ENCODE measurements around the gene SMIM24.
"Not testable (repeated sequence)": the region's sequence is repeated elsewhere in the genome, so short reads cannot be mapped to it uniquely, and the experiment has no call there.

SMIM24 gene

GRCh38 chr19:3514930-3515329 lies 34.6 kb upstream of the SMIM24 start:
- DNase-seq (ENCODE audit: low read depth, low spot score) = no peak

GRCh38 chr19:3513229-3514140 lies 33.2 kb upstream of the SMIM24 start:
- no peak for DNase-seq (ENCODE audit: low read depth, low spot score)

- no peak for DNase-seq (ENCODE audit: low read depth, low spot score)
Measured at GRCh38 chr19:3512562-3513228, 32.4 kb upstream of the SMIM24 start.

GRCh38 chr19:3511506-3512251 lies 31.4 kb upstream of the SMIM24 start:
- DNase-seq (ENCODE audit: low read depth, low spot score) = no peak

- DNase-seq (ENCODE audit: low read depth, low spot score) = no peak
Measured at GRCh38 chr19:3510727-3511126, 30.4 kb upstream of the SMIM24 start.

- no peak for DNase-seq (ENCODE audit: low read depth, low spot score)
Measured at GRCh38 chr19:3509566-3509989, 29.3 kb upstream of the SMIM24 start.

- DNase-seq (ENCODE audit: low read depth, low spot score) = no peak
Measured at GRCh38 chr19:3508771-3509535, 28.6 kb upstream of the SMIM24 start.

- DNase-seq (ENCODE audit: low read depth, low spot score) = not testable (repeated sequence)
Measured at GRCh38 chr19:3508121-3508661, 27.9 kb upstream of the SMIM24 start.

GRCh38 chr19:3507371-3508120 lies 27.2 kb upstream of the SMIM24 start:
- DNase-seq (ENCODE audit: low read depth, low spot score) = no peak

- DNase-seq (ENCODE audit: low read depth, low spot score) = no peak
Measured at GRCh38 chr19:3506384-3507340, 26.3 kb upstream of the SMIM24 start.

- peak; percentile 98 for DNase-seq (ENCODE audit: low read depth, low spot score)
Measured at GRCh38 chr19:3505598-3506383, 25.5 kb upstream of the SMIM24 start, which contains the start of gene FZR1. Gene FZR1 (plus strand): TSS chr19:3506311. CDS start chr19:3522990, 16,679 bp downstream.

- DNase-seq (ENCODE audit: low read depth, low spot score) = no peak
Measured at GRCh38 chr19:3504735-3505134, 24.4 kb upstream of the SMIM24 start.

- DNase-seq (ENCODE audit: low read depth, low spot score) = no peak
Measured at GRCh38 chr19:3503036-3503572, 22.8 kb upstream of the SMIM24 start.

GRCh38 chr19:3501780-3502179 lies 21.5 kb upstream of the SMIM24 start:
- no peak for DNase-seq (ENCODE audit: low read depth, low spot score)

GRCh38 chr19:3500429-3501101 lies 20.2 kb upstream of the SMIM24 start, which contains the start of gene DOHH:
Gene DOHH (minus strand): TSS chr19:3500674. CDS start chr19:3496814, 3,860 bp downstream.
- DNase-seq (ENCODE audit: low read depth, low spot score) = peak; percentile 91

GRCh38 chr19:3499738-3500428 lies 19.6 kb upstream of the SMIM24 start:
- DNase-seq (ENCODE audit: low read depth, low spot score) = no peak

Measured in activated naive CD8-positive, alpha-beta T cell treated with anti-CD3 and anti-CD28 coated beads, Interleukin-2, amount 50 U/mL, for 16 hours (primary cell).